ENCODE data around the gene ECHDC3.

The ECHDC3 gene

GRCh38 chr10:11775412-11775811 lies 33.2 kb downstream of the ECHDC3 start (continued):
- TF ChIP-seq ZBTB11 (tag by site-specific recombination; conservative IDR thresholded peaks at IDR 0.05; ENCODE audit: low read depth) = no peak
- peak; percentile 55; the same call in 1 of the 2 replicates for TF ChIP-seq KLF1 (tag by site-specific recombination; IDR thresholded peaks at IDR 0.05)
- TF ChIP-seq ZNF660 (tag by site-specific recombination; IDR thresholded peaks at IDR 0.05) = no peak
- TF ChIP-seq ZNF37A (tag by site-specific recombination; IDR thresholded peaks at IDR 0.05) = no peak
- no peak for TF ChIP-seq ZNF140 (tag by site-specific recombination; IDR thresholded peaks at IDR 0.05)
- TF ChIP-seq ZFP3 (tag by site-specific recombination; IDR thresholded peaks at IDR 0.05; ENCODE audit: low read depth) = no peak
- TF ChIP-seq ZNF843 (tag by site-specific recombination; IDR thresholded peaks at IDR 0.05) = peak; percentile 65
- no peak for TF ChIP-seq ZNF549 (tag by site-specific recombination; IDR thresholded peaks at IDR 0.05)
- TF ChIP-seq ZNF404 (tag by site-specific recombination; IDR thresholded peaks at IDR 0.05) = no peak
- no peak for TF ChIP-seq YY1 (tag by site-specific recombination; IDR thresholded peaks at IDR 0.05)
- no peak for TF ChIP-seq ZNF366 (tag by site-specific recombination; conservative IDR thresholded peaks at IDR 0.05)
- no peak for TF ChIP-seq ZFHX2 (tag by site-specific recombination; conservative IDR thresholded peaks at IDR 0.05)
- no peak for TF ChIP-seq RBAK (tag by site-specific recombination; IDR thresholded peaks at IDR 0.05)
- no peak for TF ChIP-seq ZNF518A (tag by site-specific recombination; conservative IDR thresholded peaks at IDR 0.05; ENCODE audit: low read depth)
- TF ChIP-seq ZBTB6 (tag by site-specific recombination; IDR thresholded peaks at IDR 0.05) = no peak
- TF ChIP-seq ZNF302 (tag by site-specific recombination; IDR thresholded peaks at IDR 0.05; ENCODE audit: low read depth) = no peak
- TF ChIP-seq GLI2 (tag by site-specific recombination; IDR thresholded peaks at IDR 0.05; ENCODE audit: borderline replicate concordance, low read depth) = no peak
- TF ChIP-seq ZNF473 (tag by site-specific recombination; IDR thresholded peaks at IDR 0.05) = no peak
- no peak for TF ChIP-seq ZNF394 (tag by site-specific recombination; IDR thresholded peaks at IDR 0.05; ENCODE audit: borderline replicate concordance)
- TF ChIP-seq BCL6B (tag by site-specific recombination; IDR thresholded peaks at IDR 0.05) = no peak
- TF ChIP-seq ZNF596 (tag by site-specific recombination; IDR thresholded peaks at IDR 0.05) = no peak
- no peak for TF ChIP-seq ZNF626 (tag by site-specific recombination; IDR thresholded peaks at IDR 0.05)
- TF ChIP-seq ZEB2 (tag by site-specific recombination; IDR thresholded peaks at IDR 0.05) = 0 out of 2 replicates have a peak, but pooled peaks have one; percentile 19
- no peak for TF ChIP-seq SALL2 (tag by site-specific recombination; IDR thresholded peaks at IDR 0.05; ENCODE audit: borderline replicate concordance)
- TF ChIP-seq ZNF121 (tag by site-specific recombination; IDR thresholded peaks at IDR 0.05) = 0 out of 2 replicates have a peak, but pooled peaks have one; percentile 1
- 0 out of 2 replicates have a peak, but pooled peaks have one; percentile 24 for TF ChIP-seq MZF1 (tag by site-specific recombination; IDR thresholded peaks at IDR 0.05; ENCODE audit: borderline replicate concordance)
- no peak for TF ChIP-seq ZNF391 (tag by site-specific recombination; IDR thresholded peaks at IDR 0.05; ENCODE audit: borderline replicate concordance, low read depth)
- no peak for TF ChIP-seq ZNF274 (IDR thresholded peaks at IDR 0.05; ENCODE audit: low read length)
- TF ChIP-seq ZNF274 (tag by site-specific recombination; IDR thresholded peaks at IDR 0.05; ENCODE audit: borderline replicate concordance) = no peak
- TF ChIP-seq OVOL3 (tag by site-specific recombination; IDR thresholded peaks at IDR 0.05) = no peak
- no peak for TF ChIP-seq ZNF514 (tag by site-specific recombination; IDR thresholded peaks at IDR 0.05)
- no peak for TF ChIP-seq IKZF3 (tag by site-specific recombination; IDR thresholded peaks at IDR 0.05)

All from HEK293 (cell line).